ENCODE measurements around the gene FAM174C. TPM values are rescaled to one million over a fixed set of nuclear protein-coding genes. Genes with fewer than 3 reads are reported as not detected.

FAM174C gene
- total RNA-seq (10 to 100 TPM; 21.7 to 72.5 (median 26.7) TPM), polyA plus RNA-seq (10 to 100 TPM in 1 of 2 donors, under 1 TPM in 1; 0.30 to 35.2 TPM)
- long read RNA-seq, donor 1, partial matches to known transcripts = 0 of 4 reads
- long read RNA-seq, donor 1, other reads (novel, unspliced or antisense) = 3 of 4 reads
- long read RNA-seq, donor 2, transcript C19orf24-201 (3 exons, 983 nt) = major isoform, 12 of 24 reads
- long read RNA-seq, donor 2, partial matches to known transcripts = 9 of 24 reads
- long read RNA-seq, donor 2, other reads (novel, unspliced or antisense) = 0 of 24 reads
- long read RNA-seq, donor 3, transcript C19orf24-201 (3 exons, 983 nt) = major isoform, 21 of 31 reads
- long read RNA-seq, donor 3, partial matches to known transcripts = 0 of 31 reads
- long read RNA-seq, donor 3, other reads (novel, unspliced or antisense) = 6 of 31 reads

- TF ChIP-seq EP300 (IDR thresholded peaks at IDR 0.05) = no peak
- TF ChIP-seq POLR2A (IDR thresholded peaks at IDR 0.05) = peak; percentile 59
- TF ChIP-seq, protein P1, sequence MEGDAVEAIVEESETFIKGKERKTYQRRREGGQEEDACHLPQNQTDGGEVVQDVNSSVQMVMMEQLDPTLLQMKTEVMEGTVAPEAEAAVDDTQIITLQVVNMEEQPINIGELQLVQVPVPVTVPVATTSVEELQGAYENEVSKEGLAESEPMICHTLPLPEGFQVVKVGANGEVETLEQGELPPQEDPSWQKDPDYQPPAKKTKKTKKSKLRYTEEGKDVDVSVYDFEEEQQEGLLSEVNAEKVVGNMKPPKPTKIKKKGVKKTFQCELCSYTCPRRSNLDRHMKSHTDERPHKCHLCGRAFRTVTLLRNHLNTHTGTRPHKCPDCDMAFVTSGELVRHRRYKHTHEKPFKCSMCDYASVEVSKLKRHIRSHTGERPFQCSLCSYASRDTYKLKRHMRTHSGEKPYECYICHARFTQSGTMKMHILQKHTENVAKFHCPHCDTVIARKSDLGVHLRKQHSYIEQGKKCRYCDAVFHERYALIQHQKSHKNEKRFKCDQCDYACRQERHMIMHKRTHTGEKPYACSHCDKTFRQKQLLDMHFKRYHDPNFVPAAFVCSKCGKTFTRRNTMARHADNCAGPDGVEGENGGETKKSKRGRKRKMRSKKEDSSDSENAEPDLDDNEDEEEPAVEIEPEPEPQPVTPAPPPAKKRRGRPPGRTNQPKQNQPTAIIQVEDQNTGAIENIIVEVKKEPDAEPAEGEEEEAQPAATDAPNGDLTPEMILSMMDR (IDR thresholded peaks at IDR 0.05) = no peak
- H3K27ac ChIP-seq = peak within 1 kb of the TSS; percentile 97 to 99
- intact Hi-C loops (cut with DNase I) = loop anchor here in 1 of 4 donors (10.0 kb wide), 1 partner anchor 109 kb away; the partner anchor contains the start of gene NDUFS7
- DNase-seq = peak; percentile 93 to 97 (median 95)
- peaks cover 28% of the 10 kb centered on the region for H3K4me1 ChIP-seq (ENCODE audit: insufficient read depth)
- WGBS, 3 donors = 0% methylated on average over 23 to 98 of the region's 98 CpGs
- no peaks in the 10 kb centered on the region for H3K9me3 ChIP-seq
- H3K4me3 ChIP-seq = peak within 1 kb of the TSS; percentile 55
- H3K36me3 ChIP-seq = no peaks in the 10 kb centered on the region
- H3K27me3 ChIP-seq = no peaks in the 10 kb centered on the region
These were observed at the start of gene FAM174C for GRCh38 chr19:1275260-1275975. Gene FAM174C, plus strand, starts transcription at chr19:1275530. Its CDS starts 20 bp downstream, at chr19:1275550.

DNA sequence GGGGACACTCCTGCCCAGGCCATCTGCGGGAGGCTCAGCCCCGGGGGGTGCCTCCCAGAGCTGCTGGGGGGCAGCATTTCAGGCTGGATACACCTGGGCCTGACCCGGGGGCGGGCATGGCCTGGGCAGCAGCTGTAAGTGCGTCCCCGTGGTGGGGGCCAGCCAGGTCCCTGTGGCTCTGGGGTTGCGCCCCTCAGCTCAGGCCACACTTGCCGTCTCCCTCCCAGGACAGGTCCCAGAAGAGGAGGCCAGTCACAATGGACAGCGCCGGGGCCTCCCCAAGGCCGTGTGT lies 49.2 kb upstream of the FAM174C start:
- no peak overlapping the region for H3K27ac ChIP-seq
- intact Hi-C loops (cut with DNase I) = no loop called here
- TF ChIP-seq, protein P1 (IDR thresholded peaks at IDR 0.05) = no peak
- no peak for TF ChIP-seq EP300 (IDR thresholded peaks at IDR 0.05)
- TF ChIP-seq POLR2A (IDR thresholded peaks at IDR 0.05) = no peak
- WGBS, 3 donors = 89 to 96% (median 92%) methylated on average over 8 to 11 of the region's 11 CpGs
- no peaks in the 10 kb centered on the region for H3K9me3 ChIP-seq
- DNase-seq = no peak
- peaks cover 3% of the 10 kb centered on the region for H3K4me1 ChIP-seq (ENCODE audit: insufficient read depth)
- H3K36me3 ChIP-seq = no peaks in the 10 kb centered on the region
- H3K27me3 ChIP-seq = no peaks in the 10 kb centered on the region
- no peak overlapping the region for H3K4me3 ChIP-seq

DNA sequence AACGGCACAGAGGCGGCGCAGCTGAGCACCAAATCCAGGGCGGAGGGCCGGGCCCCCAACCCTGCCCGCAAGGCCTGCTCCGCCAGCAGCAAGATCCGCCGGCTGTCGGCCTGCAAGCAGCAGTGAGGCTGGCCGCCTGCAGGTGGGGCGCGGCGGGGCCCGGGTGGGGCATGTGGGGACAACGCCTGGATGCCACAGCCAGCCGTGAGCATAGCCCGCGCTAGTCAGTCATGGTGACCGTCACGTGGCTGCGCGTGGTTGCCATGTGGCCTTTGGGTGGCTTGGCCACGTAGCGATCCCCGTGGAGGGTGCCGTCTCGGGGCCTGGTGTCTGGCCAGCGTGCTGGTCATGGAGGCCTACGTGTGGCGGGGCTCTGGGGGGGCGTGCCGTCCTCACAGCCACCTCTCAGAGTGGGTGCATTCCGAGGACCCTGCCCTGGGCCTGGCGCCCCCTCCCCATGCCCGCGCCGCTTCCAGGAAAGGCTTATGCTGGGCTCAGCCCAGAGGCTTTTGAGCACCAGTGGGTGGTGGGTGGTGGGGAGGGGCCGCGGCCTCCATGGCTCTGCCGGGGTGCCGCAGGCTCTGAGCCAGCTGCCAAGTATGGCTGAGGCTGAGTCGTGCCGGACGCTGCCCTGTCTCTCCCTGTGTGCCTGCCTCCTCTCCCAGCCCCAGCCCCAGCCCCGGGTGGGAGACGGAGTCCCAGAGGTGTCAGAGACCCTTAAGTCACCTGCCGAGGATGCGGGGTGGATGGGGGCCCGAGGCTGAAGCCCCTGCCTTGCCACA lies 48.6 kb upstream of the FAM174C start:
- H3K27me3 ChIP-seq = no peaks in the 10 kb centered on the region
- H3K36me3 ChIP-seq = no peaks in the 10 kb centered on the region
- 90 to 93% (median 91%) methylated on average over 31 to 50 of the region's 50 CpGs for WGBS, 3 donors
- TF ChIP-seq POLR2A (IDR thresholded peaks at IDR 0.05) (no peak), EP300 (IDR thresholded peaks at IDR 0.05) (no peak)
- TF ChIP-seq, protein P1 (IDR thresholded peaks at IDR 0.05) = no peak
- no peak for DNase-seq
- H3K4me1 ChIP-seq (ENCODE audit: insufficient read depth) = no peaks in the 10 kb centered on the region
- H3K4me3 ChIP-seq = no peak overlapping the region
- H3K9me3 ChIP-seq = no peaks in the 10 kb centered on the region
- H3K27ac ChIP-seq = no peak overlapping the region
- intact Hi-C loops (cut with DNase I) = no loop called here

- 85 to 93% (median 89%) methylated on average over 42 to 56 of the region's 56 CpGs for WGBS, 3 donors
- Histone ChIP-seq H3K36me3 (no peaks in the 10 kb centered on the region), H3K4me1 (ENCODE audit: insufficient read depth) (peaks cover 3% of the 10 kb centered on the region), H3K27ac (no peak overlapping the region), H3K4me3 (no peak overlapping the region), H3K9me3 (no peaks in the 10 kb centered on the region), H3K27me3 (no peaks in the 10 kb centered on the region)
- intact Hi-C loops (cut with DNase I) = no loop called here
- TF ChIP-seq, protein P1 (IDR thresholded peaks at IDR 0.05) = no peak
- no peak for TF ChIP-seq POLR2A (IDR thresholded peaks at IDR 0.05)
- TF ChIP-seq EP300 (IDR thresholded peaks at IDR 0.05) = no peak
- no peak for DNase-seq
These were observed 47.9 kb upstream of the FAM174C start for GRCh38 chr19:1227304-1228054.
